Hematopoietic multipotent progenitor cell (in vitro differentiated cells): ENCODE measurements around the gene EED. TPM values are rescaled to one million over a fixed set of nuclear protein-coding genes. Genes with fewer than 3 reads are reported as not detected.
A peak's percentile ranks its signal among the peaks of the same experiment; 100 is the strongest.

Experiments
- DNase-seq, 3 donors: peaks; one replicate each; pipeline ENCODE4 v3.0.0-alpha.2; 2011 to 2015; ENCODE audit warnings: low read depth in 2 of 3, low spot score in 2 of 3
- total RNA-seq: library from RNA; depleted of rRNA; stranded (reverse); fragments of >200 nt; gene quantifications from one replicate; pipeline ENCODE4 v1.2.3, GENCODE V29; 2012

EED gene
- total RNA-seq, 1 donor: 7.5 TPM

DNA sequence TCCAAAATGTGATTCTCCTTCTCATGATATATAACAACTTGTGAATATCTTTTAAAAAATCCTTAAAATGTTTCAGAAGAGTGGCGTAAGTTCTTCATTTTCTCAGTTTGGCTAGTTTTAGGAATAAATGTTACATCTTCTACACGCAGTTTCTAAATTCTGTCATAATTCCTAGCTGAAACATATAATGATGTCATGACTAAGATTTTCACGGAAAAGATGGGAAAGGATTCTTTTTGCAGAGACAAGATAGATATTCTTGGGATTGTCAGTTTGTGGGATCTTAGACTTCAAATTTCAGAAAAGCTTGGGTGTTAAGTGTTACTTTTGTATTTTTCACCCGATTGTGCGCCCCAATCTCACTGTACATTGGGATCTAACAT is 1.7 kb downstream of the EED start:
- DNase-seq: no peak

- no peak for DNase-seq
Measured at GRCh38 chr11:86247608-86248007, 3.1 kb downstream of the EED start.

DNA sequence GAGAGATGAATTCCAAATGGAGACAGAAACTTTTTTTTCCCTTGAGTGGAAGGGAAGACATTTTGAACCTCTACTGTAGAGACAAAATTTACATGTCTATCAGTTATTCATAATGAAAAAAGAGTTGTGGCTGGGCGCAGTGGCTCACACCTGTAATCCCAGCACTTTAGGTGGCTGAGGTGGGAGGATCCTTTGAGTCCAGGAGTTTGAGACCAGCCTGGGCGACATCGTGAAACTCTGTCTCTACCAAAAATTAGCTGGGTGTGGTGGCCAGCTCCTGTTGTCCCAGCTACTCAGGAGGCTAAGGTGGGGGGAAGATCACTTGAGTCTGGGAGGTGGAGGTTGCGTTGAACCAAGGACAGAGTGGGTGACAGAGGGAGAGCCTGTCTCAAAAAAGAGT is 4.1 kb downstream of the EED start:
- DNase-seq: no peak

- DNase-seq: no peak
Measured at GRCh38 chr11:86249307-86250098, 5.0 kb downstream of the EED start.

- no peak for DNase-seq
Measured at GRCh38 chr11:86251345-86251744, 6.8 kb downstream of the EED start.

GRCh38 chr11:86255896-86256295 is 11.3 kb downstream of the EED start:
- no peak for DNase-seq

DNA sequence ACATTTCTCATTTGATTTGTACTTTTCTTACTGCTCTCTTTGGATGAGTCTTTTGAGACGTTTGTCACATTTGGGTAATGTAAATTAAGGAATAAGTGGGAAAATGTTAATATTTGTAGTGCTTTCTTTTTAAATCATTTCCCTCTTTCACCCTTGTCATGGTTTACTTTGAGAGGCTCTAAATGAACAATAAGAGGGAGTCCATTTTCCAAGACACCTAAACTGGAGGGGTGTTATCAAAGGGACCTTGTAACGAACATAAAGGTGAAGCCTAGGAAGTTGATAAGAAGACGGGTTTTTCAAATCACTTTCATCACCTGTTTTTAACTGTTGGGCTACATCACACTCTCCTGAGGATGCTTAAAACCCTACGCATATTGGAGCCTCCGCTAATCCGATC is 12.1 kb downstream of the EED start:
- no peak for DNase-seq

- DNase-seq: no peak
Measured at GRCh38 chr11:86257446-86257845, 12.9 kb downstream of the EED start.

GRCh38 chr11:86259730-86260129 is 15.2 kb downstream of the EED start:
- DNase-seq: no peak

DNA sequence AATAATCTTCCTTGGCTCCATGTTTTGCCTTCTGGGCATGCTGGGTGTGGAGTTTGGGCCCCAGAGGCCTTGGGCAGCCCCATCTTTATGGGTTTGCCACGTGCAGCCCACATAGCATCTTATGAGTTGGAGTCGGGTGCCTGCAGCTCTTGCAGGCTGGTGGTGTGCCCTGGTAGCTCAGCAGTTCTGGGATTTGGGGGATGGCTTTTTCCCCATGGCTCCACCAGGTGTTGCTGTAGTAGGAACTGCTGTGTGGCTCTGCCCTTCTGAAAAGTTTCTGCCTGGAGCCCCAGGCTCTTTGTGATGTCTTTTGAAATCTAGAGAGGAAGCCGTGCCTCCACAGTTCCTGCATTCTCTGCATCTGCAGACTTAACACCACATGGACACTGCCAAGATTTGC is 16.8 kb downstream of the EED start:
- no peak for DNase-seq

GRCh38 chr11:86262387-86262786 is 17.8 kb downstream of the EED start:
- no peak for DNase-seq

DNA sequence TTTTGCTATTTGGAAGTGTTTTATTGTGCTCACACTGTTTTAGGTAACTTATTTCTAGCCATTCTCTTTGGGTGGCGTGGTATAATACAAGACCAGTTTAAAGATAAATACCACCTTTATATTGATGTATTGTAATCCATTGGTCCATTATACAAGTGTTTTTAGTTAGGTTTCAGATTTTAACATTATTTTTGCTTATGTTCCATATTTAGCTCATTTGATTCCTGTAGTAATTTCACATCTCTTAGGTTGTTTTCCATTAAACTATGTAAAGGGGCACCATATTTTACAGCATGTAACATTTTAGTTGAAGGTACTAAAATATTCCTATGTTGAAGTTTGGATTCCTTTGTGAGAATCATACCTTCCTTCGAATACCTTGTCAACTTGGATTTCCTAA is 20.1 kb downstream of the EED start:
- DNase-seq: no peak

- DNase-seq: no peak
Measured at GRCh38 chr11:86265194-86265593, 20.6 kb downstream of the EED start.

GRCh38 chr11:86269645-86270044 is 25.1 kb downstream of the EED start:
- no peak for DNase-seq

- peak in 2 of 3 donors; percentile 12 to 18 for DNase-seq
Measured at GRCh38 chr11:86274503-86274902, 29.9 kb downstream of the EED start.

GRCh38 chr11:86274999-86275398 is 30.4 kb downstream of the EED start:
- no peak for DNase-seq

DNA sequence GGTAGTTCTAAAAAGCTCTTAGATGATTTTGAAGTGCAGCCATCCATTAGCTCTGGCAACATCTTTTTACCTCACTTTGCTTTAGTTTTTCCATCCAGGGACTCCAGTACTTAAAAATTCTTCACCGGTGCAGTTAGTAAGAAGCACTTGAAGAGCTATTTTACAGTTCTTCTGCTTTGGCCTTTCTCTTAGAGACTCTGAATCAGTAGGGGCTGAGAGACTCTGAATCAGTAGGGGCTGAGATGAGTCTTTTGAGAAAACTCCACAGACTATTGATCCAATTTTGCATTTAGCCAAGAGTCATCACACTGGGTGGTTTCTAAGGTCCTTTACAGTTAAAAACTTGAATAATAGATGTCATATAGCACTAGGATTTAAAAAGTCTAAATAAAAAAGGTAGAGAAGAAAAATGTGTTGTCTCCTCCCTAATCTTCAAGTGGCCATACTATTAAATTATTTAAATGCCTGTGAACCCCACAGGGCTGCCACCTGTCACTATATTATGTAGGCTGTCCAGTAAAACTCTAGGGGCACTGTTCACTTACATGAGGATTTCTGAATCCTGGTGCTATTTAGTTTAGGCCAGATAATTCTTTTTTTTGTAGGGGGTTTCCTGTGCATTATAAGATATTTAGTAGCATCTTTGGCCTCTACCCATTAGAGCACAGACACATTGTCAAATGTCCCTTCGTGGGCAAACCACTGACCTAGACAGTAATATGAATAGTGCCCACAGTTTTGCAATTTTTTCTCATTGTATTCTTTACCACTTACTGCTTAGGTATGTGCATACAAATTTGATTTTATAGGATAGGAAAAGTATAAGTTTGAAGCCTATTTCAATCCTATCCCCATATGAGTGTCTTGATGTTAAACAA is 31.2 kb downstream of the EED start:
- DNase-seq: no peak

GRCh38 chr11:86277741-86278140 is 33.2 kb downstream of the EED start:
- DNase-seq: no peak

- no peak for DNase-seq
Measured at GRCh38 chr11:86278226-86278625, 33.7 kb downstream of the EED start.

DNA sequence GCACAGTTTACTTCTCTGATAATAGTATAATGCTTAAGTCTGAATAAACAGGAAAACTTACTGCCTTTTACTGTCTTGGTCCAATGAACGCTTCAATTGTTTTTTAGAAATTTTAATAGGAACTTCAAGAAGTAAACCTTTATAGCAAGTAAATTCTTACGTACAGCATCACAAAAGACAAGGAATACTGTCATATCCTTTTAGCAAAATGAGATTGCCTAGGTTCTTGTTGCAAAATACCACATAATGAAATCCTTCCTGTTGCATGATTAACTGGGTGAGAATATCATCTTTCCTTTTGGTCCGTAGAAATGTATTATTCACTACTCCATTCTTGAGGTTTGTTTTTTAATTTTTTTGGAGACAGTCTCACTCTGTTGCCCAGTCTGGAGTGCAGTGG is 35.2 kb downstream of the EED start:
- DNase-seq: no peak

- DNase-seq: no peak
Measured at GRCh38 chr11:86287468-86287796, 42.9 kb downstream of the EED start.
